ENCODE results near the gene PDIA5. TPM values are rescaled to one million over a fixed set of nuclear protein-coding genes. Genes with fewer than 3 reads are reported as not detected.

Gene PDIA5
- total RNA-seq, 1 experiment from 2014 or later: 53.6 TPM

GRCh38 chr3:123169492-123169929 lies 102.7 kb downstream of the PDIA5 start:
- H3K27me3 ChIP-seq (ENCODE audit: control insufficient read depth, insufficient read depth, low read length): no peaks in the 10 kb centered on the region
- H3K36me3 ChIP-seq (ENCODE audit: control insufficient read depth, insufficient read depth, low read length): no peaks in the 10 kb centered on the region
- ChIA-PET POLR2A (no interaction called here), CTCF (no interaction called here)
- no peak overlapping the region for H3K4me3 ChIP-seq (ENCODE audit: low read depth in 2 of 2, low read length in 2 of 2)
- TF ChIP-seq SIN3A (IDR thresholded peaks at IDR 0.05; ENCODE audit: borderline replicate concordance, insufficient read depth, low read depth, low read length) (no peak), TCF7L2 (IDR thresholded peaks at IDR 0.05; ENCODE audit: low read depth, low read length) (no peak), POLR2AphosphoS5 (IDR thresholded peaks at IDR 0.05; ENCODE audit: low read depth, low read length) (no peak), CTCF (IDR thresholded peaks at IDR 0.05) (no peak), REST (IDR thresholded peaks at IDR 0.05; ENCODE audit: insufficient read depth in 1 of 2, low read depth in 2 of 2, low read length in 1 of 2) (no peak)
- no peak overlapping the region for H3K27ac ChIP-seq (ENCODE audit: low read length)
- DNase-seq (ENCODE audit: low read depth, low spot score): no peak
- in situ Hi-C loops (cut with HindIII; ENCODE audit: low pct_unique_long_range_greater_than_20kb, low sequenced_read_pairs) (no loop called here), intact Hi-C loops (cut with micrococcal nuclease; ENCODE audit: unreplicated experiment) (no loop called here)
- BruUV-seq (replicated peaks): no TSS peak
- no peaks in the 10 kb centered on the region for H3K4me1 ChIP-seq (ENCODE audit: control insufficient read depth, insufficient read depth, low read length)
- no peaks in the 10 kb centered on the region for H3K9me3 ChIP-seq (ENCODE audit: control insufficient read depth, insufficient read depth, low read depth, low read length)
- no peak for ATAC-seq

GRCh38 chr3:123169930-123170329 lies 103.1 kb downstream of the PDIA5 start:
- no peak for DNase-seq (ENCODE audit: low read depth, low spot score)
- no TSS peak for BruUV-seq (replicated peaks)
- Histone ChIP-seq H3K27ac (ENCODE audit: low read length) (no peak overlapping the region), H3K4me3 (ENCODE audit: low read depth in 2 of 2, low read length in 2 of 2) (no peak overlapping the region), H3K9me3 (ENCODE audit: control insufficient read depth, insufficient read depth, low read depth, low read length) (no peaks in the 10 kb centered on the region), H3K36me3 (ENCODE audit: control insufficient read depth, insufficient read depth, low read length) (no peaks in the 10 kb centered on the region), H3K27me3 (ENCODE audit: control insufficient read depth, insufficient read depth, low read length) (no peaks in the 10 kb centered on the region), H3K4me1 (ENCODE audit: control insufficient read depth, insufficient read depth, low read length) (no peaks in the 10 kb centered on the region)
- intact Hi-C loops (cut with micrococcal nuclease; ENCODE audit: unreplicated experiment) (no loop called here), in situ Hi-C loops (cut with HindIII; ENCODE audit: low pct_unique_long_range_greater_than_20kb, low sequenced_read_pairs) (no loop called here)
- TF ChIP-seq POLR2AphosphoS5 (IDR thresholded peaks at IDR 0.05; ENCODE audit: low read depth, low read length): no peak
- TF ChIP-seq CTCF (IDR thresholded peaks at IDR 0.05): no peak
- no peak for TF ChIP-seq TCF7L2 (IDR thresholded peaks at IDR 0.05; ENCODE audit: low read depth, low read length)
- no peak for TF ChIP-seq REST (IDR thresholded peaks at IDR 0.05; ENCODE audit: insufficient read depth in 1 of 2, low read depth in 2 of 2, low read length in 1 of 2)
- no peak for TF ChIP-seq SIN3A (IDR thresholded peaks at IDR 0.05; ENCODE audit: borderline replicate concordance, insufficient read depth, low read depth, low read length)
- no peak for ATAC-seq
- CTCF ChIA-PET: no interaction called here
- POLR2A ChIA-PET: no interaction called here
